NCI-H2029 treated with DMSO at 0.1 percent for 48 hours (cell line): Measurements from ENCODE around the gene MRPS12.
A peak's percentile ranks its signal among the peaks of the same experiment; 100 is the strongest.
"Not testable (repeated sequence)": the region's sequence is repeated elsewhere in the genome, so short reads cannot be mapped to it uniquely, and the experiment has no call there.

Experiments used
- DNase-seq: peaks from one replicate; lab custom pipeline; 2025; lab: John Stamatoyannopoulos, UW

MRPS12 gene

DNA sequence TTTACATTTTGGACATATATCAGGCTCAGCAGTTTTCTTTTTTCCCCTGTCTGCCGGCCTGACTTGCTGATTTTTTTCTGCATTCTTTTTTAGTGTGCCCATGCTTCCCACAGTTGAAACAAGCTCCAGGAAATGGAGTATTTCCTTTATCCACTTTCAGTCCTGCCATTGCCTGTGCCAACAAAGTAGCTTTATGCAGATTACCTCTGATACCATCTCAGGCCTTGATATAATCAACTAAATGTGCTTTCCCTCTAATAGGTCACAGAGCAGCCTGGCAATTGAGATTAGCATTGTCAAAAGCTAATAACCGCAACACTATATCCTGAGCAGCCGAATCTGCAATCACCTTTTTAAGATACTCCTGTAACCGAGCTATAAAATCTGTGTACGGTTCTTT, 9.2 kb downstream of the MRPS12 start:
- DNase-seq = no peak

DNA sequence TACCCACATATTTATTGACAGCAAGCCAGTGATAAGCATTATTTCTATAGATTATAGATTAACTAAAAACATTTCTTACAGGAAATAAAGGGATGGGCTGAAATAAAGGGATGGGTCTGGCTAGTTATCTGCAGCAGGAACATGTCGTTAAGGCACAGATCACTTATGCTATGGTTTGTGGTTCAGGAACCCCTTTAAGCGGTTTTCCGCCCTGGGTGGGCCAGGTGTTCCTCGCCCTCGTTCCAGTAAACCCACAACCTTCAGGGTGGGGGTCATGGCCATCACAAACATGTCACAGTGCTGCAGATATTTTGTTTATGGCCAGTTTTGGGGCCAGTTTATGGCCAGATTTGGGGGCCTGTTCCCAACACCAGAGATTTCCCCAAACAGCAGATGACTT, 10.7 kb downstream of the MRPS12 start:
- not testable (repeated sequence) for DNase-seq

DNA sequence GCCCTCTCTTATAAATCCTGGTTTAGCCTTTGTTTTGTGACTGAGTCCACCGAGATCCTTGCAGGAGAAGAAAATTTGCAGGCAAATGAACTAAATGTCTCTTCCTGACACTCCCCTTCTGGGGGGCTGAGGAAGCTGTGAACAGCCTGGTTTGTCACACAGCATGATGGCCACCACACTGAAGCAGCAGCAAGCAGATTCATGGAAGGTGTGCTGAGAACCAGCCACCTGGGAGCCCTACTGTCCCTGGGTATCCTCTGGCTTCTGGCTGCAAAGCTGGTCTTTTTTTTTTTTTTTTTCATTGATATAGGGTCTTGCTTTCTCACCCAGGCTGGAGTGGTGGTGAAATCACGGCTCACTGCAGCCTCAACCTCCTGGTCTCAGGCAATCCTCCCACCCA, 11.2 kb downstream of the MRPS12 start:
- no peak for DNase-seq

- no peak for DNase-seq
These were observed 11.9 kb downstream of the MRPS12 start for GRCh38 chr19:38942471-38943181.

DNA sequence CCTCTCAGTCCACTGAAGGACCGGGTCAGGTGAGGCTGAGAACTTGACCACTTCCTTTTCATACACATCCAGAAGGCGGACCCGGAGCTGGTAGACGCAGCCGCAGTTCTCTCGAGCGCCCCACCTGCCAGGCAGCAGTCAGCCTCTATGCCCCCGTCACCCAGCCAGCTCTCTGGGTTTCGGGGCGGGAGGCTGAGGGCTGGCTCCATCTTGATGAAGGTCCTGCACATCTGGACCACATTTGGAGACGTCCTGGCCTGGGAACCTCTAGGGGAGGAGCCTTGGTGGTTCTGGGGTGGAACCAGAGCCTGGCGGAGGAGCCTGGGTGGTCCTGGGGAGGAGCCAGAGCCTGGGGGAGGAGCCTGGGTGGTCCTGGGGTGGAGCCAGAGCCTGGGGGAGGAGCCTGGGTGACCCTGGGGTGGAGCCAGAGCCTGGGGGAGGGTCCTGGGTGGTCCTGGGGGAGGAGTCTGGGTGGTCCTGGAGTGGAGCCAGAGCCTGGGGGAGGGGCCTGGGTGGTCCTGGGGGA, 14.3 kb downstream of the MRPS12 start:
- no peak for DNase-seq

- DNase-seq = no peak
These were observed 15.0 kb downstream of the MRPS12 start for GRCh38 chr19:38945562-38946228.

DNA sequence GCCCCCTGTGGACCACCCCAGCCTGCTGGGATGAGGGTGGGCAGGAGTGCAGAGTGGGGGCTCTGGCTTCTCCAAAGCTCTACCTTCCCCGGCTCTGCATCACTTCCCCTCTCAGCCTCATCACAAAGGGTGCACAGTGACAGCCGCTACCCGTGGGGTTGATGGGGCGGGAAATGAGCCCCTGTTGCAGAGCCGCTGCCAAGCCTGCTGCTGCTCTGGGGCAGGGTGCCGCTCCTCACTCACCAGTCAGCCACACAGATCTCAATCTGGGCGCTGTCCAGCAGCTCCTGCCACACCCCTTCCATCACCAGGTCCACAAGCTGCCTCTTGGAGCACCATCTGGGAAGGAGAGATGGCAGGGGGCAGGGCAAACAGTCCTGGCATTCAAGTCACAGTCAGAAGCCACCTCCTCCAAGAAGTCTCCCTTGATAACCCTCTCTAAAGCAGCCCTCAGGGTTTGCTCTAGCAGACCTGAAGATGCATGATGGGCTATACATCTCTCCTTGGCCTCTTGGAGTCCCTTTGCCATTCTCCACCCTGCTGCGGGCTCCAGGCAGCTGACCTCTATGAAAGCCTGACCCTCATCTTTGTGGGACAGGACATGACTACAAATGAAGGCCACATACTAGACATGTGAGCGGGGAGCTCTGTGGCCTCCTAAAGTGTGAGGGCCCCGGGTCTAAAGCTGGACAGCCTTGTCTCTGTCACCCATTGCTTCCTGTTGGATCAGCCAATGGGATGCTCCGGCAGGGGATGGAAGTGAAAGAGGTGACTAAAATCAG, 15.7 kb downstream of the MRPS12 start:
- DNase-seq = no peak

GRCh38 chr19:38949580-38950367, 19.0 kb downstream of the MRPS12 start:
- DNase-seq = peak; percentile 57

DNA sequence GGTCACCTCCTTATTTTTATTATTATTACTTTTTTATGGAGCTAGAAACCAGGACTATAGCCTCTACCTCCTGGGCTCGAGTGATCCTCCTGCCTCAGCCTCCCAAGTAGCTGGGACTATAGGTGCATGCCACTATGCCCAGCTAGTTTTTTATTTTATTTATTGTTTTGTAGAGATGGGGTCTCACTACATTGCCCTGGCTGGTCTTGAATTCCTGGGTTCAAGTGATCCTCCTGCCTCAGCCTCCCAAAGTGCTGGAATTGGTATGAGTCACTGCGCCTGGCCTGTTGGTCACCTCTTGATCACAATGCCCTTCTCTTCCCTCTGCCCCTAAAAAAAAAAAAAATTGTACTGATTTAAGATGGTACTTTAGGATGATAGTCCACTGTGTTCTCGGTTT, 20.4 kb downstream of the MRPS12 start:
- no peak for DNase-seq

DNA sequence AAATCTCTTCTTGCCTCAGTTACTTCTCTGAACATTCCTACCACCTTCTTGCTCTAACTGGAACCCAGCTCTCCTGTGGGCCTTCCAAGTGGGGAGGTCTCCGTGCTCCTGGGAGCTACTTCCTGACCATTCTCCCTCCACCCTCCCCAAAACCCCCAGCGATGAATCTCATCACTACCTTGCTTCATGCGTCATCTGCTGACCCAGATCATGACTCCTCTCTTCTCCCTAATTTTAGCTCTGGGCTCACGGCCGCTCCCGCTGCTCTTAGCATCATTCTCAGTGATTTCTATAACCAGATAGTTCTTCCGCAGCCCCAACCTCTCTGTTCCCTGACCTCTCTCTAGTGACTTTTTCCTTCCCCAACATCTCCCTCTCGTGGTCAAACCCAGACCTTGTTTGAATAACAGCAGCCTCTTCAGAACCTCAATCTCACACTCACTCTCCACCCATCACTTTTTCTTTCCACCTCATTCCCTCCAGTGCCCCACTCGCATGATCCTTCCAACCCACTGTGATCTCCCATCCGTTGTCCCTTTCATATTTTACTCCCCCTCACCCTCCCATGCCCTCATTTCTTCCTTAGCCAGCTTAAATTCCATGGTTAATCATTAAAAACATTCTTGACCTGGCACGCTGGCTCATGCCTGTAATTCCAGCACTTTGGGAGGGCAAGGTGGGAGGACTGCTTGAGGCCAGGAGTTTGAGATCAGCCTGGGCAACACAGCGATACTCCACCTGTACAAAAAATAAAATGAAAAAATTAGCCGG, 21.8 kb downstream of the MRPS12 start:
- DNase-seq = peak; percentile 63

- DNase-seq = no peak
These were observed 22.9 kb downstream of the MRPS12 start for GRCh38 chr19:38953677-38954076.

- no peak for DNase-seq
These were observed 25.5 kb downstream of the MRPS12 start for GRCh38 chr19:38956264-38956663.

- DNase-seq = no peak
These were observed 27.6 kb downstream of the MRPS12 start for GRCh38 chr19:38958301-38958700.

DNA sequence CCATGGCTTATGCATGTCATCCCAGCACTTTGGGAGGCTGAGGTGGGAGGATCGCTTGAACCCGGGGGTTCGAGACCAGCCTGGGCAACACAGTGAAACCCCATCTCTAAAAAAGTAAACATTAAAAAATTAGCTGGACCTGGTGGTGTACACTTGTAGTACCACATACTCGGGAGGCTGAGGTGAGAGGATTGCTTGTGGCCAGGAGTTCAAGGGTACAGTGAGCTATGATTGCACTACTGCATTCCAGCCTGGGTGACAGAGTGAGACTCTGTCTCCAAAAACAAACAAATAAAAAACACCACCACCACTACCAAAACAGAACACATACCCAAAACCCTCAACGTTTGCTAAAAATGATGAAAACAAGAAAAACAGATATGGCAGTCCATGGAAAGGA, 28.9 kb downstream of the MRPS12 start:
- DNase-seq = no peak

- DNase-seq = no peak
These were observed 34.0 kb downstream of the MRPS12 start for GRCh38 chr19:38964738-38965137.

DNA sequence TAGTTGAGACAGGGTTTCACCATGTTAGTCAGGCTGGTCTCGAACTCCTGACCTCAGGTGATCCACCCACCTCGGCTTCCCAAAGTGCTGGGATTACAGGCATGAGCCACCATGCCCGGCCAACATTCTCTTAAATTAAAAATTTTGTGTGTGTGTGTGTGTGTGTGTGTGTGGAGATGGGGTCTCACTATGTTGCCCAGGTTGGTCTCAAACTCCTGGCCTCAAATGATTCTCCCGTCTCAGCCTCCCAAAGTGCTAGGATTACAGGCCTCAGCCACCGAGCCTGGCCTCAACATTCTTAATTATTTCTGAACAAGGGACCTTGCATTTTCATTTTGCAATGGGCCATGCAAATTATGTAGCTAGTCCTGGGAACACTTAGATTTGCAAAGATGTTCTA, 35.4 kb downstream of the MRPS12 start:
- not testable (repeated sequence) for DNase-seq

GRCh38 chr19:38970664-38971532, 40.2 kb downstream of the MRPS12 start:
- DNase-seq = no peak

DNA sequence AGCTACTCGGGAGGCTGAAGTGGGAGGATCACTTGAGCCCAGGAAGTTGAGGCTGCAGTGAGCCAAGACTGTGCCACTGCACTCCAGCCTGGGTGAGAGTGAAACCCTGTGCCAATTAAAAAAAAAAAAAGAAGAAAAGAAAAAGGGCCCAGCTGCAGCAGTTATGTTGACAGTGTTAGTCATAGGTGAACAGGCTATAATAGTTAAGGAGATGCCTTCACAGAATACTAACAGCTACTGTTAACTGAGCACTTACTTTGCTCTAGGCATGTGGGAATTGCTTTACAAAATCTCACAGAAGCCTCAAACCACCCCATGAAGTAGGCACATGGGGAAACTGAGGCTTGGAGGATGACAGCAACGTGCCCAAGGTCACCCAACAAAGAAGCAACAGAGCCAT, 40.9 kb downstream of the MRPS12 start:
- no peak for DNase-seq

DNA sequence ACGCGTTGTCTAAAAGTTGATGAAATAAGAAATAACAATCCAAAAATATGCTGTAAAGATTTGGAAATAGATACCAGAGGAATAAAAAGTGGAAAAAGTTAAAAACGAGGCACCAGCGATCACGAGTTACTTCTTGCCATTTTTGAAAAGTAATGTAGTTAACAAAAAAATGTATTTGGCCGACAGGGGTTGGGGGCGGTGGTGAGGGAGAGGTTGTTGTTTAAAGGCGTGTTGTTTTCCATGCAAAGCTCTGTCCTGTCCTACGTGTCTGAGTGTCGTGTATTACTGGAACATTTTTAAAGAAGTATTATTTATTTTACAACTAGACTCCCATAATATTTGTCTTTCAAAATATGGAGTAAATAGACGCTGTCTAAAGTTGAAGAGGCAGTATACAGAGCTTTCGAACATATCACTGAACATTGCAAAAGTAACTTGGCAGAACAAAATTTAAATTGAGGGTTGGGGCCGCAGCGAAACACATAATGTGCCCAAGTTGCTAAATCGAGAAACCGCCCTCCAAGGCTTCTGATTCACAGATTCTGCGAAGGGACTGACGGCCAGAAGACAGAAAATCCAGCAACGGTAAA, 44.0 kb downstream of the MRPS12 start:
- no peak for DNase-seq
